HG02852 (cell line): ENCODE data around the gene MAPK8IP2.

ENCODE experiments used
- ATAC-seq: cut with Tn5 transposase; IDR thresholded peaks from one replicate; pipeline ENCODE4 v1.9.1; 2021; ENCODE audit warnings: mild to moderate bottlenecking, moderate library complexity; ENCODE audit not compliant: unreplicated experiment

MAPK8IP2 gene

GRCh38 chr22:50600538-50600937 lies at the start of gene MAPK8IP2:
TSS of gene MAPK8IP2 (plus strand) at chr22:50600793. CDS start at chr22:50600819, 26 bp downstream.
- no peak for ATAC-seq

GRCh38 chr22:50551160-50551752 lies 49.3 kb upstream of the MAPK8IP2 start:
- no peak for ATAC-seq

- no peak for ATAC-seq
Measured at GRCh38 chr22:50553310-50553709, 47.3 kb upstream of the MAPK8IP2 start.

GRCh38 chr22:50556703-50557102 lies 43.9 kb upstream of the MAPK8IP2 start:
- ATAC-seq = no peak

- no peak for ATAC-seq
Measured at GRCh38 chr22:50560034-50560433, 40.6 kb upstream of the MAPK8IP2 start.

- ATAC-seq = no peak
Measured at GRCh38 chr22:50561401-50562358, 38.9 kb upstream of the MAPK8IP2 start.

GRCh38 chr22:50562523-50563412 lies 37.8 kb upstream of the MAPK8IP2 start, which contains the start of gene SYCE3:
TSS of gene SYCE3 (minus strand) at chr22:50562919. CDS start at chr22:50556405, 6,514 bp downstream.
- ATAC-seq = peak; percentile 91

GRCh38 chr22:50563413-50564160 lies 37.0 kb upstream of the MAPK8IP2 start:
- ATAC-seq = no peak

- ATAC-seq = no peak
Measured at GRCh38 chr22:50564289-50564688, 36.3 kb upstream of the MAPK8IP2 start.

- no peak for ATAC-seq
Measured at GRCh38 chr22:50567721-50568252, 32.8 kb upstream of the MAPK8IP2 start.

- no peak for ATAC-seq
Measured at GRCh38 chr22:50568626-50569025, 32.0 kb upstream of the MAPK8IP2 start.

- ATAC-seq = no peak
Measured at GRCh38 chr22:50569041-50569459, 31.5 kb upstream of the MAPK8IP2 start.

GRCh38 chr22:50569896-50570535 lies 30.6 kb upstream of the MAPK8IP2 start:
- ATAC-seq = no peak

GRCh38 chr22:50570861-50571260 lies 29.7 kb upstream of the MAPK8IP2 start:
- no peak for ATAC-seq

GRCh38 chr22:50571264-50572175 lies 29.1 kb upstream of the MAPK8IP2 start:
- ATAC-seq = no peak

GRCh38 chr22:50572965-50573364 lies 27.6 kb upstream of the MAPK8IP2 start:
- no peak for ATAC-seq

- ATAC-seq = no peak
Measured at GRCh38 chr22:50573491-50574382, 26.9 kb upstream of the MAPK8IP2 start.
